Measurements from ENCODE around the gene TEX54. TPM values are rescaled to one million over a fixed set of nuclear protein-coding genes. Genes with fewer than 3 reads are reported as not detected.
A peak's percentile ranks its signal among the peaks of the same experiment; 100 is the strongest.

TEX54 gene
- total RNA-seq, 1 experiment from 2014 or later = not detected

DNA sequence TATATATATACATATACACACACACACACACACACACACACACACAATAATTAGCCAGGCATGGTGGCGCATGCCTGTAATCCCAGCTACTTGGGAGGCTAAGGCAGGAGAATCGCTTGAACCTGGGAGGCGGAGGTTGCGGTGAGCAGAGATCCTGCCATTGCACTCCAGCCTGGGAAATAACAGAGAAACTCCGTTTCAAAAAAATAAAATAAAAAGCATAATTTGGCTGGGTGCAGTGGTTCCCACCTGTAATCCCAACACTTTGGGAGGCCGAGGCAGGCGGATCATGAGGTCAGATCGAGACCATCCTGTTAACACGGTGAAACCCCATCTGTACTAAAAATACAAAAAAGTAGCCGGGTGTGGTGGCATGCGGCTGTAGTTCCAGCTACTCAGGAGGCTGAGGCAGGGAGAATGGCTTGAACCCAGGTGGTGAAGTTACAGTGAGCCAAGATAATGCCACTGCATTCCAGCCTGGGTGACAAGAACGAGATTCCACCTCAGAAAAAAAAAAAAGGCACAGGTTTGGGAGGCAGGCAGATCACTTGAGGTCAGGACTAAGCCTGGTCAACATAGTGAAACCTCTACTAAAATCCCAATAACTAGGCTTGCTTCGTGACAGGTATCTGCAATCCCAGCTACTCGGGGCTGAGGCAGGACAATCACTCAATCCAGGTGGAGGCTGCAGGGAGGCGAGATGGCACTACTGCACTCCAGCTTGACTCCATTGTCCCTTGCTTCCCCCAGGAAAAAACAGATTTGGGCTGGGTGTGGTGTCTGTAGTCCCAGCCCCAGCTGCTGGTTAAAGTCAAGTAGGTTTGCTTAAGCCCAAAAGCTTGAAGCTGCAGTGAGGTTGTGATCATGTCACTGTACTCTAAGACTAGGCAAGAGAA, 18.5 kb upstream of the TEX54 start:
- H3K4me1 Mint-ChIP-seq (ENCODE audit: insufficient read depth, unreplicated experiment) = peaks cover 16% of the 10 kb centered on the region
- POLR2A ChIA-PET = interaction anchor here (0.6 to 9.9 kb wide), 19 partner anchors 8 to 277 kb away, joined by 3 to 344 read pairs (median 4); partner anchors contain the start of genes C11orf98, CSKMT, EEF1G and HNRNPUL2
- peak overlapping the region; percentile 94 for H3K4me3 Mint-ChIP-seq (ENCODE audit: unreplicated experiment)
- no peaks in the 10 kb centered on the region for H3K9me3 Mint-ChIP-seq (ENCODE audit: unreplicated experiment)
- H3K27ac Mint-ChIP-seq (ENCODE audit: low read depth, unreplicated experiment) = peak overlapping the region; percentile 52
- intact Hi-C loops (cut with micrococcal nuclease) = no loop called here
- BruUV-seq (replicated peaks) = no TSS peak
- TF ChIP-seq, protein P1, sequence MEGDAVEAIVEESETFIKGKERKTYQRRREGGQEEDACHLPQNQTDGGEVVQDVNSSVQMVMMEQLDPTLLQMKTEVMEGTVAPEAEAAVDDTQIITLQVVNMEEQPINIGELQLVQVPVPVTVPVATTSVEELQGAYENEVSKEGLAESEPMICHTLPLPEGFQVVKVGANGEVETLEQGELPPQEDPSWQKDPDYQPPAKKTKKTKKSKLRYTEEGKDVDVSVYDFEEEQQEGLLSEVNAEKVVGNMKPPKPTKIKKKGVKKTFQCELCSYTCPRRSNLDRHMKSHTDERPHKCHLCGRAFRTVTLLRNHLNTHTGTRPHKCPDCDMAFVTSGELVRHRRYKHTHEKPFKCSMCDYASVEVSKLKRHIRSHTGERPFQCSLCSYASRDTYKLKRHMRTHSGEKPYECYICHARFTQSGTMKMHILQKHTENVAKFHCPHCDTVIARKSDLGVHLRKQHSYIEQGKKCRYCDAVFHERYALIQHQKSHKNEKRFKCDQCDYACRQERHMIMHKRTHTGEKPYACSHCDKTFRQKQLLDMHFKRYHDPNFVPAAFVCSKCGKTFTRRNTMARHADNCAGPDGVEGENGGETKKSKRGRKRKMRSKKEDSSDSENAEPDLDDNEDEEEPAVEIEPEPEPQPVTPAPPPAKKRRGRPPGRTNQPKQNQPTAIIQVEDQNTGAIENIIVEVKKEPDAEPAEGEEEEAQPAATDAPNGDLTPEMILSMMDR (IDR thresholded peaks at IDR 0.05; ENCODE audit: unreplicated experiment) = no peak
- CTCF ChIA-PET = interaction anchor here (0.8 to 2.0 kb wide), 6 partner anchors 8 to 171 kb away, joined by 3 to 10 read pairs (median 5); partner anchors contain the start of gene TMEM179B
- peaks cover 60% of the 10 kb centered on the region for H3K36me3 Mint-ChIP-seq (ENCODE audit: insufficient read depth, unreplicated experiment)
- H3K27me3 Mint-ChIP-seq (ENCODE audit: insufficient read depth, unreplicated experiment) = no peaks in the 10 kb centered on the region
- peak; percentile 52 for DNase-seq (ENCODE audit: unreplicated experiment)

DNA sequence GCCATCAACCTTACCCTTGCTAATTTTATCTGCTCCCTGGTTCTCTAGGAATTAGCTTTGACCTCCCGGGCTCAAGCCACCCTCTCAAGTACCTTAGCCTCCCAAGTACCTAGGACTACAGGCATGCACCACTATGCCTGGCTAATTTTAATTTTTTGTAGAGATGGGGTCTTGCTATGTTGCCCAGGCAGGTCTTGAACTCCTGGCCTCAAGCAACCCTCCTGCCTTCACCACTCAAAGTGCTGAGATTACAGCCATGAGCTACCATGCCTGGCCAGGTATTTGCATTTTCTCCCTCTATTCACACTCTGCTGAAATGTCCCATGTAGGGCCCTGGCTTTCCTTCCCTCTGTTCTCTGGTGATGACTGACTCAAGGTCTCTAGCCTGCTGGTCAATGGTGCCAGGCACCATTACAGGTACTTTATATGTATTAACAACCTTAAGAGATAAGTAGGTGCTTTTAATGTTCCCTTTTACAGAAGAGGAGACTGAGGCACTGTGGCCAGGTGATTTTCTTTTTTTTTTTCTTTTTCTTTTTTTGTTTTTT, 15.2 kb upstream of the TEX54 start:
- BruUV-seq (replicated peaks) = no TSS peak
- TF ChIP-seq, protein P1 (IDR thresholded peaks at IDR 0.05; ENCODE audit: unreplicated experiment) = no peak
- Mint-ChIP-seq H3K36me3 (ENCODE audit: insufficient read depth, unreplicated experiment) (peaks cover 27% of the 10 kb centered on the region), H3K4me3 (ENCODE audit: unreplicated experiment) (no peak overlapping the region), H3K27ac (ENCODE audit: low read depth, unreplicated experiment) (peak overlapping the region; percentile 42), H3K9me3 (ENCODE audit: unreplicated experiment) (no peaks in the 10 kb centered on the region), H3K4me1 (ENCODE audit: insufficient read depth, unreplicated experiment) (peaks cover 14% of the 10 kb centered on the region), H3K27me3 (ENCODE audit: insufficient read depth, unreplicated experiment) (no peaks in the 10 kb centered on the region)
- no peak for DNase-seq (ENCODE audit: unreplicated experiment)
- intact Hi-C loops (cut with micrococcal nuclease) = no loop called here
- ChIA-PET CTCF (no interaction called here), POLR2A (interaction anchor here (0.7 to 1.6 kb wide), 5 partner anchors 8 to 184 kb away, joined by 3 to 7 read pairs (median 3); partner anchors contain the start of gene WDR74)

DNA sequence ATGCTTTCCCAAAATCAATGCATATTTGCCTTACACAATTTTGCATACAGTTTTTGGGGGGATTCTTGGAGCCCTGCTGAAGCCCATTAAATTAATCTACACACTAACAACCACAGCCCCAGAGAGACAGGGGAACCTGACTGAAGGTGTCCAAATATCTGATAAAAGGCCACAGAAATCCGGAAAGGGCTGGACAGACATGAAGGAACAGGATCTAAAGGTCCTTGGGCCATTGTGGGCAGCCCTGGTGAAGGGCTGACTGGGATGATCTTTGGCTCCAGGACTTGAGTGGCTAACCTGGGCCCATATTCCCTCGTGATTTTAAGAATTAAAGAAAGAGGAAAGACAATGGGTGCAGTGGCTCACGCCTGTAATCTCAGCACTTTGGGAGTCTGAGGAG, 13.5 kb upstream of the TEX54 start:
- intact Hi-C loops (cut with micrococcal nuclease) = no loop called here
- BruUV-seq (replicated peaks) = no TSS peak
- ChIA-PET POLR2A (interaction anchor here (4.5 kb wide), 1 partner anchor 9 kb away, joined by 69 read pairs; no protein-coding TSS in a partner anchor), CTCF (interaction anchor here (2.5 kb wide), 1 partner anchor 9 kb away, joined by 7 read pairs; no protein-coding TSS in a partner anchor)
- Mint-ChIP-seq H3K36me3 (ENCODE audit: insufficient read depth, unreplicated experiment) (peaks cover 11% of the 10 kb centered on the region), H3K9me3 (ENCODE audit: unreplicated experiment) (no peaks in the 10 kb centered on the region), H3K27me3 (ENCODE audit: insufficient read depth, unreplicated experiment) (no peaks in the 10 kb centered on the region), H3K27ac (ENCODE audit: low read depth, unreplicated experiment) (no peak overlapping the region), H3K4me1 (ENCODE audit: insufficient read depth, unreplicated experiment) (peaks cover 5% of the 10 kb centered on the region), H3K4me3 (ENCODE audit: unreplicated experiment) (no peak overlapping the region)
- TF ChIP-seq, protein P1 (IDR thresholded peaks at IDR 0.05; ENCODE audit: unreplicated experiment) = no peak
- DNase-seq (ENCODE audit: unreplicated experiment) = no peak

DNA sequence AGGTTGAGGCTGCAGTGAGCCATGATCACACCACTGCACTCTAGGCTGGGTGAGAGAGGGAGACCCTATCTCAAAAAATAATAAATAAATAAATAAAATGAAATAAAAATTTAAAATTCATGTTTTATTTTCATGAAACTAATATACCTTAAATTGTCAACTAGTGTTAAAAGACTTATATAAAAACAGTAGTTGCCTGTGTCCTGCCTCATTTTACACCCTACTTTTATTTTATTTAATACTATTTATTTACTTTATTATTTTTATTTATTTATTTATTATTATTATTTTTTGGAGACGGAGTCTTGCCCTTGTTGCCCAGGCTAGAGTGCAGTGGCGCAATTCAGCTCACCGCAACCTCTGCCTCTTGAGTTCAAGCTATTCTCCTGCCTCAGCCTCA, 11.5 kb upstream of the TEX54 start:
- DNase-seq (ENCODE audit: unreplicated experiment) = no peak
- Mint-ChIP-seq H3K36me3 (ENCODE audit: insufficient read depth, unreplicated experiment) (peaks cover 7% of the 10 kb centered on the region), H3K4me1 (ENCODE audit: insufficient read depth, unreplicated experiment) (peaks cover 10% of the 10 kb centered on the region), H3K4me3 (ENCODE audit: unreplicated experiment) (no peak overlapping the region), H3K9me3 (ENCODE audit: unreplicated experiment) (no peaks in the 10 kb centered on the region), H3K27ac (ENCODE audit: low read depth, unreplicated experiment) (no peak overlapping the region), H3K27me3 (ENCODE audit: insufficient read depth, unreplicated experiment) (no peaks in the 10 kb centered on the region)
- ChIA-PET POLR2A (interaction anchor here (0.7 to 5.6 kb wide), 6 partner anchors 11 to 138 kb away, joined by 3 to 147 read pairs (median 5); partner anchors contain the start of genes SLC3A2, STX5, TEX54 and TMEM179B), CTCF (interaction anchor here (0.6 to 1.3 kb wide), 2 partner anchors 20 to 31 kb away, joined by 3 to 6 read pairs; no protein-coding TSS in a partner anchor)
- intact Hi-C loops (cut with micrococcal nuclease) = no loop called here
- no TSS peak for BruUV-seq (replicated peaks)
- TF ChIP-seq, protein P1 (IDR thresholded peaks at IDR 0.05; ENCODE audit: unreplicated experiment) = no peak

Measured in MCF 10A (cell line).